Endothelial cell of umbilical vein (primary cell): ENCODE data around the gene ARHGAP29. TPM values are rescaled to one million over a fixed set of nuclear protein-coding genes. Genes with fewer than 3 reads are reported as not detected.

ENCODE experiments used
- BruUV-seq: library from RNA; stranded (reverse); fragments of 400-500 nt; replicated peaks from 2 replicates; lab custom pipeline; 2021; lab: Mats Ljungman, UMichigan
- CTCF ChIA-PET: fragments of 300-600, 350-600 bp; sonication (Branson Sonifier 250); formaldehyde crosslinking; loops from one replicate; lab custom pipeline; 2021; ENCODE audit warnings: antibody characterized with exemption, inconsistent platforms; lab: Charles Lee
- POLR2A ChIA-PET: fragments of 300-600, 350-600 bp; sonication (Branson Sonifier 250); formaldehyde crosslinking; loops from one replicate; lab custom pipeline; 2021; ENCODE audit warnings: antibody characterized with exemption, inconsistent platforms; lab: Charles Lee
- DNase-seq: peaks from one replicate; pipeline ENCODE4 v3.0.0-alpha.2; 2011; ENCODE audit warnings: low read depth, low spot score
- FAIRE-seq: peaks from 2 replicates; lab custom pipeline; 2011; peaks lifted over from hg19 to GRCh38; lab: Jason Lieb, UNC
- H2AFZ ChIP-seq: 2 replicates; pipeline ENCODE4 v1.6.0; 2012; ENCODE audit warnings: low read depth, low read length, control low read depth, inconsistent platforms
- H3K27ac ChIP-seq: 2 replicates; pipeline ENCODE4 v1.5.1; 2011; ENCODE audit warnings: low read depth, mild to moderate bottlenecking, control low read depth, low read length, moderate library complexity; ENCODE audit not compliant: insufficient read depth
- H3K27me3 ChIP-seq, 2 experiments: 2 replicates each; pipeline versions ENCODE4 v1.6.0 to v1.6.1; 2011; ENCODE audit warnings: low read length in 2 of 2, mixed read lengths in 1 of 2; ENCODE audit not compliant: control insufficient read depth in 2 of 2, insufficient read depth in 2 of 2
- H3K36me3 ChIP-seq, 2 experiments: 2 replicates in 1 of 2; 3 replicates in 1 of 2; pipeline ENCODE4 v1.5.1; 2011; ENCODE audit warnings: low read length in 2 of 2, mild to moderate bottlenecking in 1 of 2, moderate library complexity in 1 of 2; ENCODE audit not compliant: control insufficient read depth in 2 of 2, insufficient read depth in 2 of 2; ENCODE audit errors: extremely low read depth in 1 of 2
- H3K4me1 ChIP-seq: 3 replicates; pipeline ENCODE4 v1.5.1; 2011; ENCODE audit warnings: mild to moderate bottlenecking, low read length; ENCODE audit not compliant: control insufficient read depth, insufficient read depth; ENCODE audit errors: extremely low read depth
- H3K4me2 ChIP-seq: 2 replicates; pipeline ENCODE4 v1.6.1; 2011; ENCODE audit warnings: low read length, control low read depth, mixed read lengths; ENCODE audit not compliant: insufficient read depth
- H3K4me3 ChIP-seq, 3 experiments: fragments of 200-600 bp in 1 of 3; sonication (generic), shearing (Covaris generic) in 1 of 3; replicated peaks in 1 of 3; 2 replicates each; pipeline ENCODE4 v1.5.1; 2011 to 2016; ENCODE audit warnings: control low read depth in 3 of 3, low read length in 3 of 3, mild to moderate bottlenecking in 2 of 3, inconsistent platforms in 1 of 3, low read depth in 1 of 3, moderate library complexity in 1 of 3; ENCODE audit not compliant: insufficient read depth in 1 of 3
- H3K79me2 ChIP-seq: 2 replicates; pipeline ENCODE4 v1.6.0; 2012; ENCODE audit warnings: low read length, inconsistent platforms; ENCODE audit not compliant: control insufficient read depth, insufficient read depth
- H3K9ac ChIP-seq: replicated peaks from 2 replicates; pipeline ENCODE3; 2011; ENCODE audit warnings: low read length, control low read depth; ENCODE audit not compliant: insufficient read depth; ENCODE audit errors: extremely low read depth
- H3K9me1 ChIP-seq: replicated peaks from 3 replicates; pipeline ENCODE4 v1.6.0; 2011; ENCODE audit warnings: mild to moderate bottlenecking, low read length; ENCODE audit not compliant: control insufficient read depth, insufficient read depth; ENCODE audit errors: extremely low read depth
- H3K9me3 ChIP-seq: replicated peaks from 2 replicates; pipeline ENCODE4 v1.5.1; 2012; ENCODE audit warnings: low read length, inconsistent platforms; ENCODE audit not compliant: control insufficient read depth, insufficient read depth
- H4K20me1 ChIP-seq: replicated peaks from 2 replicates; pipeline ENCODE3; 2011; ENCODE audit warnings: mild to moderate bottlenecking, low read length; ENCODE audit not compliant: control insufficient read depth, insufficient read depth; ENCODE audit errors: extremely low read depth
- CTCF ChIP-seq, 2 donors: IDR thresholded peaks; 1 replicate in 1 of 2; 2 replicates in 1 of 2; pipeline ENCODE4 v1.5.1; 2011; ENCODE audit warnings: low read length in 2 of 2, mild to moderate bottlenecking in 2 of 2, moderate library complexity in 2 of 2, control low read depth in 1 of 2, inconsistent platforms in 1 of 2, low read depth in 1 of 2; ENCODE audit not compliant: insufficient read depth in 1 of 2; ENCODE audit errors: extremely low read depth in 1 of 2
- EZH2 ChIP-seq: IDR thresholded peaks from 2 replicates; pipeline ENCODE4 v1.6.1; 2012; ENCODE audit warnings: borderline replicate concordance, low read depth, mild to moderate bottlenecking, moderate library complexity, low read length, inconsistent platforms; ENCODE audit not compliant: severe bottlenecking
- FOS ChIP-seq: IDR thresholded peaks from 2 replicates; pipeline ENCODE4 v1.6.1; 2011; ENCODE audit warnings: mild to moderate bottlenecking, low read length, moderate library complexity, borderline replicate concordance; ENCODE audit not compliant: insufficient read depth
- JUN ChIP-seq: IDR thresholded peaks from 2 replicates; pipeline ENCODE4 v1.6.1; 2011; ENCODE audit warnings: borderline replicate concordance, low read depth; ENCODE audit not compliant: insufficient read length, insufficient read depth
- MAX ChIP-seq: IDR thresholded peaks from 2 replicates; pipeline ENCODE4 v1.6.1; 2011; ENCODE audit not compliant: insufficient read depth, insufficient read length
- MYC ChIP-seq: IDR thresholded peaks from one replicate; pipeline ENCODE4 v1.6.1; 2011; ENCODE audit warnings: mild to moderate bottlenecking, low read depth, low read length
- POLR2A ChIP-seq: IDR thresholded peaks from 2 replicates; pipeline ENCODE4 v1.6.1; 2012; ENCODE audit warnings: low read depth, mild to moderate bottlenecking, control low read depth, low read length
- dilution Hi-C: fragments of 300-500 bp; cut with MboI; formaldehyde crosslinking; loops from one replicate; pipeline ENCODE4 v1.15.0; 2019; ENCODE audit warnings: low sequenced_read_pairs; ENCODE audit not compliant: extremely low pct_ligation_motif_present
- intact Hi-C: fragments of 100-400 bp; cut with micrococcal nuclease; formaldehyde crosslinking; loops from one replicate; pipeline ENCODE4 v1.10.0; 2022
- polyA plus RNA-seq, 4 experiments: library from polyadenylated mRNA; depleted of rRNA in 3 of 4; stranded (reverse) in 3 of 4; unstranded in 1 of 4; fragments of >200 nt; gene quantifications; 2 replicates each; pipeline versions ENCODE4 v1.2.1 to v1.2.3, GENCODE V29; 2011 to 2012; ENCODE audit warnings: missing spikeins in 1 of 4
- total RNA-seq: library from RNA; stranded (reverse); gene quantifications from 2 replicates; pipeline ENCODE4 v1.2.3, GENCODE V29; 2021

ARHGAP29 gene
- total and polyA plus RNA-seq, 2 donors (not counting 3 experiments of a cell fraction or from before 2014, with no cell fraction given) = 56.3 to 199 TPM

- Histone ChIP-seq H2AFZ (no peak overlapping the region), H3K9ac (no peak overlapping the region), H3K27ac (no peak overlapping the region), H3K27me3 (no peaks in the 10 kb centered on the region), H3K4me2 (no peak overlapping the region), H3K4me3 (no peak overlapping the region), H3K36me3 (no peaks in the 10 kb centered on the region), H3K9me3 (no peaks in the 10 kb centered on the region), H4K20me1 (no peaks in the 10 kb centered on the region), H3K79me2 (no peaks in the 10 kb centered on the region), H3K4me1 (peaks cover 33% of the 10 kb centered on the region), H3K9me1 (no peaks in the 10 kb centered on the region)
- BruUV-seq = no TSS peak
- dilution Hi-C loops (no loop called here), intact Hi-C loops (no loop called here)
- no peak for TF ChIP-seq FOS
- no peak for TF ChIP-seq POLR2A
- no peak for TF ChIP-seq MYC
- no peak for TF ChIP-seq MAX
- no peak for TF ChIP-seq EZH2
- no peak for TF ChIP-seq CTCF (IDR thresholded peaks at IDR 0.05; ENCODE audit: extremely low read depth in 1 of 2, insufficient read depth in 1 of 2, low read depth in 1 of 2, low read length in 2 of 2)
- no peak for TF ChIP-seq JUN
- no peak for DNase-seq
- CTCF ChIA-PET = interaction anchor here (0.7 kb wide), 1 partner anchor 52 kb away, joined by 3 read pairs; no protein-coding TSS in a partner anchor
- no peak for FAIRE-seq
- POLR2A ChIA-PET = no interaction called here
Observed at GRCh38 chr1:94279462-94279861, 42.1 kb upstream of the ARHGAP29 start.
